ENCODE results near the gene WWOX. TPM values are rescaled to one million over a fixed set of nuclear protein-coding genes. Genes with fewer than 3 reads are reported as not detected.

Gene WWOX
- total RNA-seq, 1 donor from 2014 or later, result 28.2 TPM

DNA sequence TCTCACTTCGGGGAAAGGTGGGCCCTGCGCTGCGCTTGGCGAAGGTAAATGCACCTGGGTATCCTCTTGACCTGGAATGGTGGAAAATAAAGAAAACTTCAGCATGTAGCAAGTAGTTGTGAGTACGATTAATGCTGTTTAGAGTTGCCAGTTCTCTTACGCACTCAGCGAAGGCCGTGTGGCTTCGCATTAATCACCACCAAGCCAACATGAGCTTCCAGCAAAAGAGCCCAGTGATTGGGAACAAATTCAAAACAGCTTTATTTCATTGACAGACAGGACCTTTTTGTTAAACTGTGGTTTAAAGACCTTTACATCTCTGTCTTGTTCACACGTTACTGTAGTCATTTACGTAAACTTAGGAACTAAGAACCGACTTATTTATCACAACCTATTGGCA lies 969.7 kb downstream of the WWOX start:
- Mint-ChIP-seq H3K36me3 (no peaks in the 10 kb centered on the region), H3K4me1 (ENCODE audit: unreplicated experiment) (peaks cover 14% of the 10 kb centered on the region), H3K27me3 (peaks cover 4% of the 10 kb centered on the region), H3K4me3 (no peak overlapping the region), H3K27ac (no peak overlapping the region), H3K9me3 (no peaks in the 10 kb centered on the region)
- TF ChIP-seq CTCF (conservative IDR thresholded peaks at IDR 0.05), result no peak
- no peak for DNase-seq (ENCODE audit: extremely low spot score, unreplicated experiment)

DNA sequence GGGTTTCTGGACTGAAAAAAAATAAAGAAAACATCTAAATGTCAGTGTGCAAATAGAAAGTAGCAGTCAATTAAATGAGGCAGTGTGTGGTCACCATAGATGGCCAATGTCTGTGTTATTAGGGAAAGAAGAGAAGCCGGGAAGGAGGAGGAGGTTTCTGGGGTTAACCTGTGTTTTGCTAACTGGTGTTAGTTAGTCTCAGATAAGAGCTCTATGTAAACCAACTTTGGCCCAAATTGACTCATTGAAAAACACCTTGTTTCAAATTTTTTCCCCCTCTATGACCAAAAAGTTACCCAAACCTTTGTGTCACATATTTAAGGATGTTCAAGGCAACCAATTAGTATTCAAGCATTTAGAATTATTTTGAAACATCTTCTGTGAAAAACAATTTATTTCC lies 970.2 kb downstream of the WWOX start:
- no peaks in the 10 kb centered on the region for H3K36me3 Mint-ChIP-seq
- H3K4me3 Mint-ChIP-seq, result no peak overlapping the region
- H3K27ac Mint-ChIP-seq, result no peak overlapping the region
- DNase-seq (ENCODE audit: extremely low spot score, unreplicated experiment), result no peak
- no peak for TF ChIP-seq CTCF (conservative IDR thresholded peaks at IDR 0.05)
- H3K27me3 Mint-ChIP-seq, result peaks cover 4% of the 10 kb centered on the region
- H3K9me3 Mint-ChIP-seq, result no peaks in the 10 kb centered on the region
- H3K4me1 Mint-ChIP-seq (ENCODE audit: unreplicated experiment), result peaks cover 14% of the 10 kb centered on the region

GRCh38 chr16:79071424-79071823 lies 972.0 kb downstream of the WWOX start:
- H3K4me1 Mint-ChIP-seq (ENCODE audit: unreplicated experiment), result peaks cover 18% of the 10 kb centered on the region
- no peak overlapping the region for H3K4me3 Mint-ChIP-seq
- H3K27ac Mint-ChIP-seq, result no peak overlapping the region
- no peaks in the 10 kb centered on the region for H3K27me3 Mint-ChIP-seq
- no peak for DNase-seq (ENCODE audit: extremely low spot score, unreplicated experiment)
- H3K36me3 Mint-ChIP-seq, result no peaks in the 10 kb centered on the region
- no peak for TF ChIP-seq CTCF (conservative IDR thresholded peaks at IDR 0.05)
- H3K9me3 Mint-ChIP-seq, result no peaks in the 10 kb centered on the region

GRCh38 chr16:79072517-79072916 lies 973.1 kb downstream of the WWOX start:
- peaks cover 18% of the 10 kb centered on the region for H3K4me1 Mint-ChIP-seq (ENCODE audit: unreplicated experiment)
- no peaks in the 10 kb centered on the region for H3K36me3 Mint-ChIP-seq
- no peak overlapping the region for H3K27ac Mint-ChIP-seq
- DNase-seq (ENCODE audit: extremely low spot score, unreplicated experiment), result no peak
- H3K27me3 Mint-ChIP-seq, result no peaks in the 10 kb centered on the region
- TF ChIP-seq CTCF (conservative IDR thresholded peaks at IDR 0.05), result no peak
- H3K4me3 Mint-ChIP-seq, result no peak overlapping the region
- H3K9me3 Mint-ChIP-seq, result no peaks in the 10 kb centered on the region

GRCh38 chr16:79073566-79073965 lies 974.1 kb downstream of the WWOX start:
- Mint-ChIP-seq H3K9me3 (no peaks in the 10 kb centered on the region), H3K27ac (no peak overlapping the region), H3K36me3 (no peaks in the 10 kb centered on the region), H3K4me3 (no peak overlapping the region), H3K27me3 (no peaks in the 10 kb centered on the region), H3K4me1 (ENCODE audit: unreplicated experiment) (peaks cover 18% of the 10 kb centered on the region)
- no peak for TF ChIP-seq CTCF (conservative IDR thresholded peaks at IDR 0.05)
- no peak for DNase-seq (ENCODE audit: extremely low spot score, unreplicated experiment)

DNA sequence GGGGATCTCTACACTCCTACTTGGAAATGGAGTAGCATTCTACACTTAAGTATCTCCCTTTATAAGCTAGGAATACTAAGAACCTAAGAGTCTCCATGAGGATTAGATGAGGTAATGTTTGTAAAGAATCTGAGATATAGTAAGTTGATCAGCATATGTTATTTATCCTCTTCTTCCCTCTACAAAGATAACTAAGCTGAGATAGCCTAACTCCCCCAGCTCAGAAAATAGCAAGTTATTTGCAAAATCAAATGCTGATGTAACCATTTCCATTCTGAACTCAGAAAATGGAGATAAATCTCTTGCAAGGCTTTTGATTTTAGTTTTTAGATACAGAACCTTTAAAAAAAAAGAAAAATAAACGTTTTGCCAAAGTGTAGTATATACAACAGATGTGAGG lies 975.1 kb downstream of the WWOX start:
- no peak for DNase-seq (ENCODE audit: extremely low spot score, unreplicated experiment)
- H3K36me3 Mint-ChIP-seq, result no peaks in the 10 kb centered on the region
- H3K4me3 Mint-ChIP-seq, result no peak overlapping the region
- H3K27ac Mint-ChIP-seq, result no peak overlapping the region
- H3K4me1 Mint-ChIP-seq (ENCODE audit: unreplicated experiment), result peaks cover 12% of the 10 kb centered on the region
- TF ChIP-seq CTCF (conservative IDR thresholded peaks at IDR 0.05), result no peak
- H3K9me3 Mint-ChIP-seq, result no peaks in the 10 kb centered on the region
- H3K27me3 Mint-ChIP-seq, result no peaks in the 10 kb centered on the region
